ENCODE data around the gene ASIC3.
A peak's percentile ranks its signal among the peaks of the same experiment; 100 is the strongest.

Gene ASIC3

DNA sequence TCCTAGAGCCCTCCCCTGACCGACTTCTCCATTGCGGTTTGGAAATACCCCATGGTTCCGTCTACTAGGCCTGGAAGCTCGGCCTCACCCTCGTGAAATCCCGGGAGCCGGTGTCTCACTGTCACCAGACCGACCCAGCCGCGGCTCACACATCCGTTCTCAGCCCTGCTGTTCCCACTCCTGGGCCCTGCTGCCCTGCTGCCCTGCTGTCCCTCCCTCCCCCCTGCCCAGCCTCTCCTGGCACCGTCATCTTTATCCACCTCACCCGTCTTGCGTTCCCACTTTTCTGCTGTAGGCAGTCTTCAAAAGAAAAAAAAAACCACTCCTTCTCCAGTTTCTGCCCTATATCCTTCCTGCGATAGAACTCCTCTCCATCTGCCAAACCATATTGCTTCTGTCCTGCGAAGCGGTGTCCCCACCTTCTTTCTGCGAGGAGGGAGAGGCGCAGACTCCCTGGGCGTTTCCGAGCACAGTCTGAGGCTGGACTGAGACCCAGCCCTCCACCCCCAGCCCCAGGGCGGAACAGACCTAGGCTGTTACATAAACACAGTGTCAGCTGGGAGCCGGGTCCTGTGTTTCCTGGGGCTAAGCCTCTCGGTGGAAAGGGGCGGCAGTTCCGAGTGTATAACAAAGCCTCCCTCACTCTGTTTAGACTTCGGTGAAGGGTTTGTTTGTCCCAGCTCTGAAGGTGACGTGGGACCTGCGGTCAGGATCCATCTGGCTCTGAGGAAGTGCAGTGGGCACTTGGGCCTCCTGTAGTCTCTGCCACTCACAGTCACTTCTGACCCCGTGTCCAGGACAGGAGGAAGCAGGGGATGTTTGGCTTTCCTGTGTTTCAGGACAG, 40.7 kb downstream of the ASIC3 start:
- peak; percentile 74 for DNase-seq

DNA sequence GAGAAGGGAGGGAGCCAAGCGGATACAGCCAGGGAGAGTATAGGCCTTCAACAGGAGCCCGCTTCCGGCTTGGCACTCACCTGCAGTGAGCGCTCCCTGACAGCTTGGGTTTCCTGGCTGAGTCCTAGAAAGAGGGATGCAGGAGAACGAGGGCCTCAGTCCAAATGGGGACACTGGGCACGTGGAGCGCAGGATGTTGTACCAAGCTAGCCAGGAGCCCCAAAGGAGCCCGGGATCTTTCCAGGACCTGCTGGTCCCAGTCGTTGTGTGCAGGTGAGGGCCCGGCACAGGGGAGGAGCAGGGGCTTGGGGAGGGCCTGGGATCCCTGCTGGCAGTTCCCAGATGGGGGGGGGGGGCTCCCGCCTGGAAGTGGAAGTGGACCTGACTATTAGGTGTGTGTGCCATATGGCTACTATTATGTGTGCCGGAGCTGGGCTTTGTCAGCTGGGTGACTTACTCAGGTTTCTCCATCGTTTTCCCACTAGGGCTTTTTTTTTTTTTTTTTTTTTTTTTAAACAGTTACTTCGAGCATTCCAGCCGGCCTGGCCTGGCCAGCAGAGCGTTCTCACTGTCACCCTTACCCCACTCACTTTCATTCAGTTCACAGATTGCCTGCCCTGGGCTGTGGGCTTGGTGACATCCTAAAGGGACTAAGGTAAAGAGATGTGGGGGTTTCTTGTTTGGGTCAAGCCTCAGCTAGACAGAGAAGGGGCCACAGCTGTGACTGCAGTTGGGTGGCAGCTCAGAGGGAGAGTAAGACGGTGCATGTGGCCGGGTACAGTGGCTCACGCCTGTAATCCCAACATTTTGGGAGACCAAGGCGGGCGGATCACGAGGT, 41.8 kb downstream of the ASIC3 start:
- DNase-seq = no peak

- DNase-seq = no peak
Measured at GRCh38 chr7:151091003-151091402, 42.7 kb downstream of the ASIC3 start.

- no peak for DNase-seq
Measured at GRCh38 chr7:151091431-151091830, 43.1 kb downstream of the ASIC3 start.

DNA sequence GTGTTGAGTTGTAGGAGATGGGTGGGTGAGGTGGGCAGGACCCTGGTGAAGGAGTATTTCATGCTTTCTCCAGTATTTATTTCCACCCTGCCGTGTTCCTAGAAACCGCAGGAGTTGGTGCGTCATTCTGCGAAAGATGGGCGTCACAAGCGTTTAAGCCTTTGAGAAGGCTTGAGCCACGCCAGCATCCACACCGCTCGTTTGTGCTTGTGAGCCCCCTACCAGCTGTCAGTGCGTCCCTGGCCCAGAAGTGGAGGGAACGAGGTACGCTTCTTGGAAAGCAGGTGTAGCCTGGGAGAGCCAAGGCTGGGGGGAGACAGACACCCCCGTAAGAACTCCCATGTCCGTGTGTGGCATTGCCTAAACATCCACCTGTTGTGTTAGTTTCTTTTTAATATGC, 43.7 kb downstream of the ASIC3 start:
- DNase-seq = no peak

DNA sequence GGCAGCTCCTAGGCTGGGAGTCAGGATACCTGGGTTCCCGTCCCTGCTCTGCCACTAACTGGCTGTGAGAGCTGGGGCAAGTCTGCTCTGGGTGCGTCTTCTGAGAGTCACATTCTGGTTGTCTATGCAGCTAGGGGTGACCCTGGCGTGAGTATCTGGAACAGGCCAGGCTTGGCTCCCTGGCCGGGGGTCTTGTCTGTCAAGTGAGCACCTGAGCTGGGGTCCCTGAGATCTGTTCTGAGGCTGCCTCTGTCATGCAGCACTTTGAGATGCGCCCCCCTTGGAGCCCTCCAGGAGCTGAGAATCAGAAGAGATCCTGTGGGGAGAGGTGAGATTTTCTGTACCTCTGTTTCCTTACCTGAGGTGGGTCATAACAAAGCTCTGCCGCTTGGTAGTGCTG, 45.4 kb downstream of the ASIC3 start:
- no peak for DNase-seq

GRCh38 chr7:151094675-151095074, 46.3 kb downstream of the ASIC3 start:
- DNase-seq = no peak

GRCh38 chr7:151095123-151095797, 46.9 kb downstream of the ASIC3 start:
- no peak for DNase-seq

DNA sequence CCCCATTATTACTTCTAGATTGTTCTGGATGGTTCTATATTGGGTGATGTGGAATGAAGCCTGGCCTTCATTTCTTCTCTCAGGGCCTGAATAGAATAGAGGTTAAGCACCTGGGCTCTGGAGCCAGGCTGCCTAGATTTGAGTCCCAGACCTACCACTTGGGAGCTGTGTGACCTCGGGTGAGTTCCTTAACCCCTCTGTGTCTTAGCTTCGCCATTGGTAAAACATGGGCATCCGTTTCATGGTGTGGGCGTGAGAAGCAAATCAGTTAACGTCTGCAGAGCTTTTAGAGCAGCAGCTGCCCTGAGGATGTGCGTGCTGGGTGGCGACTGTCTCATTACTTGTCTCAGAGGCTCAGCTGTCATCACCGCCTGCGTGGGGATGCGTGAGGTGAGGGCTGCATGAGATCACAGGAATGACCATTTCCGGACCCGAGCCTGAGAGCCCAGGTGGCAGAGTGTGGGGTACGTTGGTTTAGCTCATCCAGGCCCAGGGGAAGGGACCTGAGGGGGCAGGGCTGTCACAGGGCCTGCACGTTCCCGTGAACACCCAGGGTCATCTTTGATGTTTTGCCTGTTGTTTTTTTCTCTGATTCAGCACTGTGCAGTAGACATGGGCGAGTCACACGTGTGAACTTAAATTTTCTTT, 47.6 kb downstream of the ASIC3 start:
- no peak for DNase-seq

DNA sequence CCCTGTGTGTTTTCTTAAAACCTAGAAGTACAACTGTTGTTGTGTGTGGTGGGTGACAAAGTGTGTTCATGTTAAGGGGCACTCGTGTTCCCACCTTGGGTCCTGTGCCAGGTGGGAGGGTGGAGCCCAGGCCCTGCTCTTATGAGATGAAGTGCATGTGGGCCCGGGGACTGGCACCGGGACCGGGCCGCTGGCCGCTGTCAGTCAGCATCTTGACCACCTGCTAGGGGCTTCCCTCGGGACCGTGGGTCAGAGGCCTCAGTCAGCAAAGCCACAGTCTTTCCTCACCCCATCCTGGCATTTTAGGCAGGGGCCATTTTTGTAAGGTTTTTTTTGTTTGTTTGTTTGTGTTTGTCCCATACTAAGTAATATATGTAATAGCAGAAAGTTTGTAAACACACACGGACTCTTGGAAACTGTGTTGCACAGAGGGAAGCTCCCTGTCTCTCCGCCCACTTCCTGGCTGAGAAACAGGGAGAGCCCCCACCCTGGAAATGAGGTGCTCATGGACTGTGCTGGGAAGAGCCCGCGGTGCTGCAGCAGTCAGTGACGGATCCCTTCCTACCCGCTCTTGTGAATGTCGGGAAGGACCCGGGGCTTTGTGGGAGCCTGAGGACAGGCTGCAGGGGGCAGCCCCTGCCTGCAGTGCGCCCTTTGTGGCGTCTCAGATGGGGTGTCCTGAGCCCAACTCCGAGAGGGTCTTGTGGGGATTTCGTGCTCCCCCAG, 51.3 kb downstream of the ASIC3 start:
- DNase-seq = no peak

DNA sequence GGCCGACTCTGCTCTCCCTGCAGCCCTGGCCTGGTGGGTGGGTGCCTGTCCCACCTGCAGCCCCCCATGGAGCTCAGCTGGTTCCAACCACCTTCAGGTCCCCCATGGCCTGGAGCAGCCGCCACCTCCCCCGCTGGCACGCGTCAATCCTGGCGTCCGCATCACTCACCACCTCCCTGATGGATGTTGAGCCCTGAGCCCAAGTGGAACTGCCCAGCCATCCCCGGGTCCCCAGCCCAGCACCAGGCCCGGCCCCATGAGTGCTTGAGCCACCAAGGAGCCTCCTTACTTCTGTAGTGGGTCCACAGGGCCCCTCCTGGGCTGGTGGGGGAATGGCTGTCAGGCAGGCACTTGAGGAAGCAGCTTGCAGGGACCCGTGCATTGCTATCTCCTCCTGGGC, 52.6 kb downstream of the ASIC3 start:
- no peak for DNase-seq

DNA sequence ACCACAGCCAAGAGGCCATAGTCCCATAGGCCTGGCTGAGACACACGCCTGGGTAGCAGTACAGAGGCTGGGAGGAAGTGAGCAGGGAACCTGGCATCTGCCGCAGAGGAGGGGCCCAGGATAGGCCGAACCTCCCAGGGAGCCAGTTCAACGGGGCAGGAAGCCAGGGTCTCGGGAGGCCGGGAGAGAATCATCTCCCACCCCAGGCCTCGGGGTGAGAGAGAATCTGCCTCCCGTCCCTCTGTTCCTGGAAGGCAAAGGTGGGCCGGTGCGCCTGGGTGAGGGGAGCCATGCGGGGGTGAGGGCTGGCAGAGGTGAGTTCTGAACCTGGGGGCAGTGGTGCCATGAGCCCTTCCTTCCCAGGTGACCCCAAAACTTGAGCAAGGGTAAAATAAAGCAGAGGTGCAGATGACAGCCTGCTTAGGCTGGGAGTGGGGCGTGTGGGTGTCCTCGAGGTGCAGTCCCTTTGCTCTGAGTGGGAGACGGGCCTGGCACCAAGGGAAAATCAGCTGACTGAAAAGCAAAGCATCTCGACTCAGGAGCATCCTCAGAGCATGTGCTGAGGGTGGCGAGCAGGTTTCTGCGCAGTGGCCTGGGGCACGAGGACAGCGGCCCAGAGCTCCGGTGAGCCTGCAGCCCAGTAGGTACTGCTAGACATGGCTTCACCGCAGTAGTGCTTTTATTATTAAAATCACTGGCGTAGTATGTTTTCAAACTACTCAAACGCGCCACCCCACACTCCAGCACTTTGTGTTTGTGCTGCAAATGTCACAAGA, 53.5 kb downstream of the ASIC3 start:
- DNase-seq = no peak

Data from right forelimb (tissue), 1 donor.